Epithelial cell of esophagus (primary cell): Measurements from ENCODE around the gene CEP41.

ENCODE experiments used
- DNase-seq: peaks from one replicate; pipeline ENCODE4 v3.0.0; 2010; ENCODE audit warnings: low read depth
- H3K4me3 ChIP-seq: 2 replicates; pipeline ENCODE4 v1.5.1; 2011; ENCODE audit warnings: mild to moderate bottlenecking, low read length, control low read depth
- TF ChIP-seq, protein P1 (sequence below): IDR thresholded peaks from 2 replicates; pipeline ENCODE4 v1.5.1; 2011; ENCODE audit warnings: low read depth, mild to moderate bottlenecking, low read length, control low read depth, inconsistent platforms; ENCODE audit not compliant: insufficient read depth; ENCODE audit errors: missing control alignments

The CEP41 gene

DNA sequence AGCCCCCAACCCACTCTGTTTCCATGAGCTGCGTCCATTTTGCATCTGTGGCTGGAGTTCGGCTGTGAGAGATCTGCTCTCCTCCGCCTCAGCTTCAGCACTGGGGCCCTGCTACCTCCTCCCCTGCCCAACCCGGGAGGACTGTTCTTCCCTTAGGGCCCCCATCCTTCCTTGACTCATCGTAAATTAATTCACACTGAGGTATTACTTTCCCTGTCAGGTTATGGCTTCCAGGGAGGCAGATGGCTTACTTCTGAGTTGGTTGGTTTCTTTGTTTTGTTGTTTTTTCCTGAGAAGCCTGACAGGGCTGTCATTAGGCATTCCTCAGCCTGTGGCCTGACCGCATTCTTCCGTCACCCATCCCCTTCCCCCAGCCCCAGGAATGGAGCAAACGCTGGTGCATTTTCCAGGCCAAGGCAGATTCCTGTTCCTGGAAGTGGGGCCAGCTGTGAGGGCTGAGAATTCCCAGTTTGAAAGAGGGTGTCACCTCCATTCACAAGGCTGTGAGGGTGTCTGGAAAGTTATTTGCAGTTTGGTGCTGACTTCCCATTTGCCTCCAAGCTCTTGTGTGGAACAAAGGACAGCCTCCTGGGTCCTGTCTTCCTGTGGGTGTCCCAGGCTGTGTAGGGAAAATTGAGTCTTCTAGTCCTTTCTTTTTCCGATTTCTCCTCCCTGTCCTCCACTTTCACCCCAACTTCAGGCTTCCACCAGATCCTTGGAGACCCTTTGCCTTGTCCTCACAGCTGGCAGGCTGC is 84.5 kb downstream of the CEP41 start:
- TF ChIP-seq, protein P1, sequence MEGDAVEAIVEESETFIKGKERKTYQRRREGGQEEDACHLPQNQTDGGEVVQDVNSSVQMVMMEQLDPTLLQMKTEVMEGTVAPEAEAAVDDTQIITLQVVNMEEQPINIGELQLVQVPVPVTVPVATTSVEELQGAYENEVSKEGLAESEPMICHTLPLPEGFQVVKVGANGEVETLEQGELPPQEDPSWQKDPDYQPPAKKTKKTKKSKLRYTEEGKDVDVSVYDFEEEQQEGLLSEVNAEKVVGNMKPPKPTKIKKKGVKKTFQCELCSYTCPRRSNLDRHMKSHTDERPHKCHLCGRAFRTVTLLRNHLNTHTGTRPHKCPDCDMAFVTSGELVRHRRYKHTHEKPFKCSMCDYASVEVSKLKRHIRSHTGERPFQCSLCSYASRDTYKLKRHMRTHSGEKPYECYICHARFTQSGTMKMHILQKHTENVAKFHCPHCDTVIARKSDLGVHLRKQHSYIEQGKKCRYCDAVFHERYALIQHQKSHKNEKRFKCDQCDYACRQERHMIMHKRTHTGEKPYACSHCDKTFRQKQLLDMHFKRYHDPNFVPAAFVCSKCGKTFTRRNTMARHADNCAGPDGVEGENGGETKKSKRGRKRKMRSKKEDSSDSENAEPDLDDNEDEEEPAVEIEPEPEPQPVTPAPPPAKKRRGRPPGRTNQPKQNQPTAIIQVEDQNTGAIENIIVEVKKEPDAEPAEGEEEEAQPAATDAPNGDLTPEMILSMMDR, result no peak
- DNase-seq, result peak; percentile 97
- no peak overlapping the region for H3K4me3 ChIP-seq

DNA sequence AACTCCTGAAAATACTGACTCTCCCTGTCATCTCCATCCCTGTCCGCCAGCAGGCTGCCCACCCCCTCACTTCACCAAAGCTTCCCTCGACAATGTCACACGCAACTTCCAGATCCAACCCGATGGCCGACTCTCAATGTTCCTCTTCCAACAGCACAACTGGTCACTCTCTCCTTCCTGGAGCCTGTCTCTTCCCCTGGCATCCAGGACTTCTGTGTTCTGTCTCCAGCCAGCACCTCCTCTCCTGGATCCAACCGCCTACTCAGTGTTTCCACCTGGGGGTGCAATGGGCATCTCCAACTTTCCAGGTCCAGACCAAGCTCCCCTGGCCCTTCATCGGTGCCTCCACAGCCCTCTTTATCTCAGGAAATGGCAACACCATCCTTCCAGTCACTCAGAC is 87.6 kb downstream of the CEP41 start:
- TF ChIP-seq, protein P1, result no peak
- no peak for DNase-seq

DNA sequence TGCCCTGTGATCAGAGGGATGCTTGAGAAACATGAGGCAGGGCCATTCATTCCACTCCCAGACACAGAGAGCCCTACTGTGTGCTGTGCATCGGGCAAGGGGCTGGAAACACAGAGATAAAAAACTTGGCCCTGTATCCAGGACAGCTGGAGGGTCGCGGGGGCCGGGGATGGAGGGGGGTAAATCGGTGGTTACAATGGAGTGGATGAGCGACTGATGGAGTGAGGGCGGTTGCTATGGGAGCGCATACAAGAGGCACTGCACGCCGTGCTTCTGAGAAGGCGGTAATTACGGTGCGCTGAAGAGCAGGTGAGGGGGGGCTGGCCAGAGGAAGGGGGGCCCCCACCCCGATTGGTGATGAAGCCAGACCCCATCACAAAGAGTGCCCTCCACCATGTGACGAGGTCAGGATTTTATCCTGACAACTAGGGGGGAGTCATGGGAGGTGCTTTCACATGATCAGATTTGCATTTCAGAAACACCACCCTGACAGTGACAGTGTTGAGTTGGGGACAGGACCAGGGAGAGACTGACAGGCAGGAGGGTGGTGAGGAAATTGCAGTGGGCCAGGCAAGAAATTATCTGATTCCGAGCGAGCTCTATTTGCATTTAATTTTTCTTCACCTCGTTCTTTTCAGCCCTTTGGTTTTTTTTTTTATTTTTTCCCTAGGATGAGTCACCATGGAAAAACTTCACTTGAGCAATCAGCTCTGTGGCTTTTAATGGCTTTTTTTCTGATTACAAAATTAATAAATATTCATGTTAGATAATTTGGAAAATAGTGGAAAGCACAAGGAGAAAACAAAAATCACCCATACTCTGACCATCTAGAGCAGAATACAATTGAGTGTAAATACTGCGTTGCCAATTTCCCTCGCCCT is 88.4 kb downstream of the CEP41 start:
- H3K4me3 ChIP-seq, result peak overlapping the region; percentile 2
- peak; percentile 46 for DNase-seq
- TF ChIP-seq, protein P1, result no peak

More for the DNA sequence above, 87.6 kb downstream of the CEP41 start:
- no peak overlapping the region for H3K4me3 ChIP-seq

DNA sequence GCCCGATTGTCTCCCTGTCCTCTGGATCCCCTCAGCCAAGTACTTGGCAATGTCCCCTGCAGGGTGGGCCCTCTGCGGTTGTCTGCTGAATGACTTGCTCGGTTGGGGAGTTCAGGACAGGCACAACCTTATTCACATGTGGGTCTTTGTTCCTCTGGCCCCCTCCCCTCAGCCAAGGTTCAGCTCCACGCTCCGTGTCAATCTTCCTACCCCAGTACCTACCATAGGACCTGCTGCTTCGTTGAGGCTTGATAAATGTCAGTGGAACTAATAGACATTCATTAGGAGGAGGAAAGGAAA is 89.1 kb downstream of the CEP41 start:
- no peak for DNase-seq
- TF ChIP-seq, protein P1, result no peak
- H3K4me3 ChIP-seq, result no peak overlapping the region

DNA sequence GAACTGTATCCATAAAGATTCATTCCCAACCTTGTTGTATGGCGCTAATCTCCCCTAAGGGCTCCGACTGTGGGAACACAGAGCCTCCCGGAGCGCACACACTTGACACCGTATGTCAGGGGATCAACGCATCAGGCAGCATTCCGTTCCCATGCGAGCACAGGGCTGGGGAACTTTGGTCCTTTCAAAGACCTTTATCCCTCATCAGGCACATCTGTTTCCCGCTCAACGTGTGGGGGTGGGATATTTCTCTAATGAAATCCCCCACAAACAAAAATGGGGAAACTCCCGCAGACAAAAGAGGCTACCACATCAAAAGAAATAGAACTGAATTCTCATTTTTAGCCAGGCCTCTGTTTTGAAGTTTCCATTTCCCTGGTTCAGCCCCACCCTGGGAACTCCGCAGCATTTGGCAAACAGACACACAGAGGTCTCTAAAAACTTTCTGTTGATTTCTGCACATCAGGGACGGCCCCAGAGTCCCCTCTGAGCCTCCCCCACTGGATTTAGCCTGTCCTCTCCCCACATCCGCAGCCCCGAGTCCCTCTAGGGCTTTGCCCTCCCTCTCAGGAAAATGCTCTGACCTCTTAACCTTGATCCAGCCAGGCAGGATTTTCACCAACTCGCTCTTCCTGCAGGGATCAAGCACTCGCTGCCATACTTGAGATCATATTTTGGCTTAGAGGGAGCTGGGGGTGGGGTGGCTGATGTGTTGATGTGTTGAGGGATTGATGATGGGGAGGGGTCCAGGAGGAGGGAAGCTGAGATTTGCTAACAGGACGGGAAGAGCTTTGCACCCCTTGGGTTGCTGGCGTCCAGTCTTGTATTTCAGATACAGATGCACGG is 89.6 kb downstream of the CEP41 start:
- no peak overlapping the region for H3K4me3 ChIP-seq
- no peak for DNase-seq
- TF ChIP-seq, protein P1, result no peak

DNA sequence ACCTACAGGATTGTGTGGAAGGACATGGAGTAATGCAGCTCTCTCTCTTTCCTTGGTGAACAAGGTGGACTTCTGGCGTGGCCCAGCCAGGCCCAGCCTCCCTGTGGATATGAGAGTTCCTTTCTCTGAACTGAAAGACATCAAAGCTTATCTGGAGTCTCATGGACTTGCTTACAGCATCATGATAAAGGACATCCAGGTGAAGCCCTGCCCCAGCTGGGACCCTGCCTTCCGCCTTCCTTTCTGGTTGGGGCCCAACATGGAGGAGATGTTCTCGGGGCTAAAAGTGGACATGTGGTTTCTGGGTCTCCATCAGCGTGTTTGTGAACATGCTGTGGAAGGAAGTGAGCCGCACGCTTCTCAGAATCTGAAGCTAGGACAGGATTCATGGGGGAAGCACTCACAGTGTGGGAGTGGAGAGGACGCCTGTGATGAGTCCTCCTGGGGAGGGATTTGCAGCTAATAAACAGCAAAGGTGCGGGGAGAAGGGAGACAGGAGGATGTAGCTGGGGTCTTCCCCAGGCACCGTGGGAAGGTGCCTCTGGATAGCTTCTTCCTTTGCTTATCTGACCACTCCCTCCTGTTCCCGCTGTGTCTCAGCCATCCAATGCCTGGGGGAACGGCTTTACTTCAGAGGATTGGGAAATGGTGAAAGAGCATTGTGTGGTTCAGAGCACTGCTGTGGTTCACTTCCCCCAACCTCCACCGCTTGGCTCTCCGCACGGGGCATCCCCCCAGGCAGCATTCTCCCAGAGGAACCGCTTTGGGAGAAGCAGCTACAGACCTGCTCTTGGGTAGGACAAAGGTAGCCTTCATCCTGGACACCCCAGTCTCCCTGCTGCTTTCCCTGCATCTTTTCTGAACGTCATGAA is 90.7 kb downstream of the CEP41 start:
- no peak overlapping the region for H3K4me3 ChIP-seq
- TF ChIP-seq, protein P1, result no peak
- peak; percentile 64 for DNase-seq
